HG03378 (cell line): ENCODE results near the gene GNA14.
"Not testable (repeated sequence)": the region's sequence is repeated elsewhere in the genome, so short reads cannot be mapped to it uniquely, and the experiment has no call there.

Source experiments
- ATAC-seq: cut with Tn5 transposase; IDR thresholded peaks from one replicate; pipeline ENCODE4 v1.9.1; 2021; ENCODE audit warnings: mild to moderate bottlenecking, moderate library complexity; ENCODE audit not compliant: unreplicated experiment

Gene GNA14

DNA sequence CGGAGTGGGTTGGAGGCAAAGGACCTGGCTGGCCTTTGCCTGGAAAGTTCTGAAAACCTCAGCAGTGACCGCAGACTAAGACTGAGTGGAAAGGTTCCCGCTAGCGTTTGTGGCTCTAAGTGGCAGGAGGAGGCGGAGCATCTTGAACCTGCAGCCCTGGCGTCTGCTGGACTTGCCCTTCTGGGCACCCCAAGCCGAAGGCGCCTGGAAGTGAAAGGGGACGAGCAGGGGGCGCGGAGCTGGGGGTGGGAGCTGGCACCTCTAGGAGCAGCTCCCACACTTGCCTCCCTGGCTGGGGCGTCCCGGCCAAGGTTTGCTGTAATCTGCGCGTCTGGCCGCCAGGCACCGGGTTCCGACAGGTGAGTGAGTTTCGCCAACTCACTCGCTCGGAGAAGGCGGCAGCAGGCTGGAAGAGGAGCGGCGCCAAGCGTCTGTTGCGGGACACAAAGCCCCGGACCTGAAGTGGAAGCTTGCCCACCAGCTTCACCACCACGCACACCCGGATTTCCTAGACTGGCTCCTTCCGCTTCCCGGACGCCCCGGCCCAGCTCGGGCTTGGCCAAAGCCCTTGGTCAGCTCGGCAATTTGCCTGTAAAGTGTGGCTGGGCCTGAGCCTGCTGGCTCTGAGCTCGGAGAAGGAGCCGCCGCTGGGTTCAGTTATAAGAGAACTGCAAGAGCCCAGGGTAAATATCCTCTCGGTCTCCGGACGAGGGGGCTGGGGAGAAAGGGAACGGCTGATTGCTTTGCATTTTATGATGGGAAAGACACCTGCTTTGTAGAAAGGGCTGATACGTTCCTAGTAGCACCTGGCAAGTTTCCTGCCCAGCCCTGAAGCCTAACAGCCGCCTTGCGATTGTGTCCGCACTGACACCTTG is at the start of gene GNA14:
Gene GNA14, minus strand, starts transcription at position 89 of the 875 bp plus-strand sequence. CDS start 529 bp downstream, outside the sequence.
- ATAC-seq: no peak

DNA sequence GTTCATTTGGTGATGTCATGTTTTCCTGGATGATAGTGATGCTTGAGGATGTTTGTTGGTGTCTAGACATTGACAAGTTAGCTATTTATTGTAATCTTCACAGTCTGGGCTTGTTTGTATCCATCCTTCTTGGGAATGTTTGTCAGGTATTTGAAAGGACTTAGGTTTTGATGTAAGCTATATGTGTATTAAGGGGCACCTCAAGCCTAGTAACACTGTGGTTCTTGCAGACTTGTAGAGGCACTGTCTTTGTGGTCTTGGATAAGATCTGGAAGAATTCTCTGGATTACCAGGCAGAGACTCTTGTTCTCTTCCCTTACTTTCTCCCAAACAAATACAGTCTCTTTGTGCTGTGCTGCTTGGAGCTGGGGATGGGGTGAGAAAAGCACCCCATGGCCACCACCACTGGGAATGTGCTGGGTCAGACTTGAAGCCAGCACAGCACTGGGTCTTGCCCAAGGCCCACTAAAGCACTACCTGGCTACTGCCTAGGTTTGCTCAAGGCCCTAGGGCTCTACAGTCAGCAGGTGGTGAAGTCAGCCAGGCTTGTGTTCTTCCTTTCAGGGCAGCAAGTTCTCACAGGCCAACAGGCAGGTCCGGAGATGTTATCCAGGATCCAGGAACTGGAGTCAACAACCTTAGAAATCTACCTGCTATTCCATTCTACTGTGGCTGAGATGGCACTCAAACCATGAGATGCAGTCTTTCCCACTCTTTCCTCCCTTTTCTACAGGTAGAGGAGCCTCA is 49.3 kb upstream of the GNA14 start:
- no peak for ATAC-seq

- not testable (repeated sequence) for ATAC-seq
Observed at GRCh38 chr9:77690723-77691122, 42.6 kb upstream of the GNA14 start.

- not testable (repeated sequence) for ATAC-seq
Observed at GRCh38 chr9:77690119-77690518, 42.0 kb upstream of the GNA14 start.

GRCh38 chr9:77687737-77688136 is 39.6 kb upstream of the GNA14 start:
- ATAC-seq: not testable (repeated sequence)

GRCh38 chr9:77680581-77680980 is 32.5 kb upstream of the GNA14 start:
- ATAC-seq: no peak

DNA sequence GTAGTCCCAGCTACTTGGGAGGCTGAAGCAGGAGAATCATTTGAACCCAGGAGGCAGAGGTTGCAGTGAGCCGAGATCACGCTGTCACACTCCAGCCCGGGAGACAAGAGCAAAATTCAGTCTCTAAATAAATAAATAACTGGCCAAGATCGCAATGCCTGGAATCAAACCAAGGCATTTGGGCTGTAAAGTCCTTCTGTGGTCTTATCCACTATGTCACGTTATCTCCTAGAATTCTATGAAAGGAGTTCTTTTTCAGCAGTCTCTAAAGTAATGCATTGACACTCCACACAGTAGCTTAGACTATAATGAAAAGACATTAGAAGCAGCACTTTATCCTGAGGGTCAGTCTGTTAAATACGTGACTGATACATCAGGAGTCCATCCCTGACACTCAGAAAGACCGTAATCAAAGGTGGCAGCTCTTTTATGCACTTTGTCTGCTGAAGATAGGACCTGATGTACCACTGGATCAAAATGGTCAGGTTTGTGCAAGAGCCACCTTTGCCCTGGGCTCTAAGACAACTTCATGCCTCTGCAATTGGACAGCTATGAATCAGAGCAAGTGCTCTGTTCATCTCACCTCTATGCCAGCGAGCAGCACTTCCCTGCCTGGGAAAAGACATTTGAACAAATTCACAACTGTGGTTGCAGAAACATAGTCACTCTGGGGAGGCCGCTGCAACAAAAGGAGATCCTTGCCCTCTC is 31.7 kb upstream of the GNA14 start:
- no peak for ATAC-seq

- ATAC-seq: no peak
Observed at GRCh38 chr9:77679088-77679487, 31.0 kb upstream of the GNA14 start.

DNA sequence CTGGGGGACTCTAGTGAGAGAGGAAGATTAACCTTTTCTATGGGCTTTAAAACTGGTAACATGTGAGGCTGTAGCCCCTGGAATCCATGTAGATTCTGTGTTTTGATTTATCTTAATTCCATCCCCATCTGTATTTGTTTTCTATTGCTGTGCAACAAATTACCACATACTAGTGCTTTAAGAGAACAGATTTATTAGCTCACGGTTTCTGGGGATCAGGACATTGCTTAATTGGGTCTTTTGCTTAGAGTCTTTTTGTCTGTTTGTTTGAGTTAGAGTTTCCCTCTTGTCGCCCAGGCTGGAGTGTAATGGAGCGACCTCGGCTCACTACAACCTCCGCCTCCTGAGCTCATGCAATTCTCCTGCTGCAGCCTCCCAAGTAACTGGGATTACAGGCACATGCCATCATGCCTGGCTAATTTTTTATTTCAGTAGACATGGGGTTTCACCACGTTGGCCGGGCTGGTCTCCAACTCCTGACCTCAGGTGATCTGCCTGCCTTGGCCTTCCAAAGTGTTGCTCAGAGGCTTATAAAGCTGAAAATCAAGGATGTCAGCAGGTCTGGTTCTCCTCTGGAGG is 29.9 kb upstream of the GNA14 start:
- no peak for ATAC-seq

GRCh38 chr9:77677397-77677796 is 29.3 kb upstream of the GNA14 start:
- ATAC-seq: no peak

GRCh38 chr9:77673941-77674791 is 26.0 kb upstream of the GNA14 start:
- ATAC-seq: no peak

DNA sequence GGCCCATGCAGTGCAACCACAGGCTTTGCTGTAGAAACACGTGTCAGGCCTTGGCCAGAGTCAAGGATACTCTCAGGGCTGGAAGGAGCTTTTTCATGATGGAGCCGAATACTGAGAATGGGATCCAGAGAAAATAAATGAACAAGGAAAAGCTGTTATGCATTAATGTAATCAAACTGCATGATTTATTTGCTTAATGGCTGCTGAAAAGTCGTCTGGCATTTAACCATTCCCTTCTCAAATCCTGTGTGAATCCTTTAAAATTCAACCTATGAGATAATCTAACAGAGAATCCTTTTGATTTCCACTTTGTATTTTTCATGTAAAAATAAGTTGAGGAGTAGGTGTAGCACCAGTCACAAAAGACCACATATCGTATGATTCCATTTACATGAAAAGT is 24.1 kb upstream of the GNA14 start:
- no peak for ATAC-seq

- no peak for ATAC-seq
Observed at GRCh38 chr9:77667151-77667550, 19.0 kb upstream of the GNA14 start.

GRCh38 chr9:77663754-77664153 is 15.6 kb upstream of the GNA14 start:
- ATAC-seq: no peak

GRCh38 chr9:77661566-77662085 is 13.5 kb upstream of the GNA14 start:
- ATAC-seq: no peak

DNA sequence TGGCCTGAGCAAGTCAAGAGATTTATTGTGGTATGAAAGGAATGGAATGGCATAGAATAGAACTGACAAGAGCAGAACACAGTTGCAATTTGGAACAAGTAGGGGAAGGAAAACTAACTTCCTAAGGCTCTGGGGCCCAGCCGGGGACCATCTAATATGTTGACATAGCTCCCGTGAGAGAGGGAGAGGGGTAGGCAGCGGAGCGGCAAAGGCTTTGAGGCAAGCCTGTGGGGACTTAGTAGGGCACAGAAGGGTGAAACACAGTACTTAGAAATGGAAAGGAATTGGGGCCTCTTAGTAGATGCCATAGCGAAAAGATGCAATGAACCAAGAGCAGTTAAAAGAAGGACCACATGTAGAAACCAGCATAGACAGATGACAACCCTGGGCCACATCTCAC is 11.8 kb upstream of the GNA14 start:
- ATAC-seq: no peak

DNA sequence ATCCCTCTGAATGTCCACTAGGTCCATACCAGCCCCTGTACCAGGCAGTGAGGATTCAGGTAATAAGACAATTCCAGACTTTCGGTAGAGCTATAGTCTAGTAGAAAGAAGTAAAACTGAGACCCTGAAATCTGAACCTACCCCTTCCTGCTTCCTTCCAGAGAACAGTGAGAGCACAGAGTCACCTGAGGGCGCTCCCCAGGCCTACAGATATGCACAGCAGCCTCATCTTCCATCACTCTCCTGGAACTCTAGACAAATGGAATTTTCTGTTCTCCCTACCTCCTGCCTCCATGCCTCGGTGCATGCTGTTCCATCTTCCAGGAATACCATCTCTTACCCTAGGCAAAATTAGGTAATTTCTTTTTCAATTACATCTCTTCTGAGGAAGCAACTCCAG is 3.1 kb upstream of the GNA14 start:
- ATAC-seq: no peak

GRCh38 chr9:77649109-77649812 is 1.1 kb upstream of the GNA14 start:
- no peak for ATAC-seq
